Lung (tissue), 12 donors: ENCODE results near the gene GNPTG. TPM values are rescaled to one million over a fixed set of nuclear protein-coding genes. Genes with fewer than 3 reads are reported as not detected.
"Not testable (repeated sequence)": the region's sequence is repeated elsewhere in the genome, so short reads cannot be mapped to it uniquely, and the experiment has no call there.

Experiments
- ATAC-seq: fragments of 200-7000 bp; cut with Tn5 transposase; one replicate; pipeline ENCODE4 v1.9.1; 2020; ENCODE audit warnings: moderate number of reproducible peaks; ENCODE audit not compliant: insufficient read depth, low FRiP score
- DNase-seq, 3 donors: peaks; one replicate each; pipeline ENCODE4 v3.0.0-alpha.2; 2013 to 2017
- H3K27ac ChIP-seq, 2 donors: one replicate each; pipeline ENCODE4 v1.5.1; 2013; ENCODE audit warnings: mild to moderate bottlenecking in 2 of 2, moderate library complexity in 2 of 2, control low read depth in 1 of 2, inconsistent platforms in 1 of 2, low read depth in 1 of 2, low read length in 1 of 2
- H3K27me3 ChIP-seq, 3 donors: one replicate each; pipeline ENCODE4 v1.5.1; 2013; ENCODE audit warnings: low read length in 2 of 3; ENCODE audit not compliant: control insufficient read depth in 3 of 3, insufficient read depth in 3 of 3
- H3K36me3 ChIP-seq, 4 donors: one replicate each; pipeline ENCODE4 v1.5.1; 2013; ENCODE audit warnings: low read length in 4 of 4, mild to moderate bottlenecking in 1 of 4, moderate library complexity in 1 of 4; ENCODE audit not compliant: control insufficient read depth in 4 of 4, insufficient read depth in 4 of 4
- H3K4me1 ChIP-seq, 5 donors: one replicate each; pipeline ENCODE4 v1.5.1; 2013; ENCODE audit warnings: low read length in 5 of 5, mild to moderate bottlenecking in 2 of 5, moderate library complexity in 1 of 5; ENCODE audit not compliant: control insufficient read depth in 5 of 5, insufficient read depth in 5 of 5
- H3K4me3 ChIP-seq: one replicate; pipeline ENCODE4 v1.5.1; 2013; ENCODE audit warnings: mild to moderate bottlenecking, control low read depth, moderate library complexity
- H3K9ac ChIP-seq, 2 donors: one replicate each; pipeline ENCODE4 v1.5.1; 2013; ENCODE audit warnings: low read length in 2 of 2, control low read depth in 1 of 2; ENCODE audit not compliant: insufficient read depth in 1 of 2
- H3K9me3 ChIP-seq, 4 donors: one replicate each; pipeline ENCODE4 v1.5.1; 2013; ENCODE audit warnings: low read length in 3 of 4, mild to moderate bottlenecking in 1 of 4, moderate library complexity in 1 of 4; ENCODE audit not compliant: control insufficient read depth in 4 of 4, insufficient read depth in 3 of 4
- CTCF ChIP-seq: IDR thresholded peaks from 2 replicates; pipeline ENCODE4 v1.5.1; 2012; ENCODE audit warnings: mild to moderate bottlenecking; ENCODE audit errors: control extremely low read depth, extremely low read depth
- WGBS, 2 donors: extraction: QIAGEN DNeasy Blood & Tissue Kit; methylation state at CpG; one replicate each; pipeline ENCODE4 v1.1.7; 2013; 5-methylcytosine and 5-hydroxymethylcytosine counted together
- polyA plus RNA-seq, 2 donors: library from polyadenylated mRNA; stranded (reverse); fragments of 200-250 nt; gene quantifications; one replicate each; pipeline ENCODE4 v1.2.1, GENCODE V29; 2013
- total RNA-seq, 2 donors: library from RNA; depleted of rRNA in 1 of 2; stranded (reverse); fragments of >200 nt in 1 of 2; gene quantifications; one replicate each; pipeline ENCODE4 v1.2.1, GENCODE V29; 2014 to 2021
- donor health status: control.
- donor health status: control.
- donor health status: Bipolar disorder and iron deficiency.
- donor health status: healthy.
- donor health status: DM: yes; HTN: yes; CAD: no.

Gene GNPTG
- total and polyA plus RNA-seq, 4 donors = 34.8 to 92.7 (median 77.8) TPM

GRCh38 chr16:1327619-1327947 is 24.1 kb upstream of the GNPTG start:
- H3K4me3 ChIP-seq = no peak overlapping the region
- H3K27ac ChIP-seq = no peak overlapping the region
- H3K27me3 ChIP-seq = peaks cover 0 to 13% (median 10%) of the 10 kb centered on the region in 3 donors
- no peak overlapping the region for H3K9ac ChIP-seq
- no peak for TF ChIP-seq CTCF
- DNase-seq (no peak), ATAC-seq (no peak)
- peaks cover 4 to 32% (median 6%) of the 10 kb centered on the region in 4 donors for H3K36me3 ChIP-seq
- WGBS, 2 donors = 73 to 84% methylated on average over 5 of the region's 5 CpGs
- peaks cover 0 to 5% (median 0%) of the 10 kb centered on the region in 4 donors for H3K9me3 ChIP-seq
- H3K4me1 ChIP-seq = peaks cover 0 to 13% (median 13%) of the 10 kb centered on the region in 5 donors

- ATAC-seq, DNase-seq, H3K9ac ChIP-seq, H3K4me3 ChIP-seq, H3K9me3 ChIP-seq, H3K27ac ChIP-seq: not testable (repeated sequence)
- 90 to 91% methylated on average over 20 of the region's 20 CpGs for WGBS, 2 donors
- H3K4me1 ChIP-seq = peaks cover 0 to 16% (median 14%) of the 10 kb centered on the region in 5 donors
- peaks cover 0 to 18% (median 12%) of the 10 kb centered on the region in 3 donors for H3K27me3 ChIP-seq
- H3K36me3 ChIP-seq = peaks cover 4 to 32% (median 6%) of the 10 kb centered on the region in 4 donors
Measured at GRCh38 chr16:1328136-1328535, 23.6 kb upstream of the GNPTG start.

- peaks cover under 1 to 24% (median 3%) of the 10 kb centered on the region in 4 donors for H3K36me3 ChIP-seq
- peaks cover 0 to 18% (median 14%) of the 10 kb centered on the region in 5 donors for H3K4me1 ChIP-seq
- not testable (repeated sequence) for H3K27ac ChIP-seq, DNase-seq, H3K9ac ChIP-seq, ATAC-seq, H3K4me3 ChIP-seq, H3K9me3 ChIP-seq
- WGBS, 2 donors = 95 to 96% methylated on average over 10 of the region's 10 CpGs
- H3K27me3 ChIP-seq = peaks cover 0 to 18% (median 12%) of the 10 kb centered on the region in 3 donors
Measured at GRCh38 chr16:1328961-1329360, 22.8 kb upstream of the GNPTG start.

GRCh38 chr16:1330260-1330914 is 21.3 kb upstream of the GNPTG start:
- Histone ChIP-seq H3K27me3 (peaks cover 0 to 29% (median 20%) of the 10 kb centered on the region in 3 donors), H3K27ac (no peak overlapping the region), H3K9ac (no peak overlapping the region), H3K36me3 (peaks cover 0 to 11% (median 2%) of the 10 kb centered on the region in 4 donors), H3K4me1 (peaks cover 0 to 18% (median 14%) of the 10 kb centered on the region in 5 donors), H3K4me3 (no peak overlapping the region), H3K9me3 (peaks cover 0 to 3% (median 0%) of the 10 kb centered on the region in 4 donors)
- TF ChIP-seq CTCF = no peak
- ATAC-seq = no peak
- no peak for DNase-seq
- WGBS, 2 donors = 74 to 77% methylated on average over 17 of the region's 17 CpGs
